ENCODE data around the gene C19orf44. TPM values are rescaled to one million over a fixed set of nuclear protein-coding genes. Genes with fewer than 3 reads are reported as not detected.
"Not testable (repeated sequence)": the region's sequence is repeated elsewhere in the genome, so short reads cannot be mapped to it uniquely, and the experiment has no call there.

Gene C19orf44
- total RNA-seq, 3 donors from 2014 or later: 5.9 to 11.1 (median 6.4) TPM

DNA sequence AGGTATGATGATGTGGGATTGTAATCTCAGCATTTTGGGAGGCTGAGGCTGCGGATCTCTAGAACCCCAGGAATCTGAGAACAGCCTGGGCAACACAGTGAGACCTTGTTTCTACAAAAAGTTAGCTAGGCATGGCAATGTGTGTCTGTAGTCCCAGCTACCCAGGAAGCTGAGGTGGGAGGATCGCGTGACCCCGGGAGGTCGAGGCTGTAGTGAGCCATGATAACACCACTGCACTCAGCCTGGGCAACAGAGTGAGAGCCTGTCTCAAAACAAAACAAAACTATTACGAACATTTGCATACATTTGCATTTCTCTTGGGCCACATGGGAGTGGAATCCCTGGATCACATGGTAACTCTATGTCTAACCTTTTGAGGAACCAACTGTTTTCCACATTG lies 1.6 kb downstream of the C19orf44 start:
- no peak for DNase-seq (ENCODE audit: low spot score in 2 of 2)
- Histone ChIP-seq H3K4me1 (no peaks in the 10 kb centered on the region), H3K36me3 (no peaks in the 10 kb centered on the region), H3K27me3 (no peaks in the 10 kb centered on the region), H3K4me3 (no peak overlapping the region), H3K27ac (no peak overlapping the region), H3K9me3 (no peaks in the 10 kb centered on the region)
- TF ChIP-seq, protein P1, sequence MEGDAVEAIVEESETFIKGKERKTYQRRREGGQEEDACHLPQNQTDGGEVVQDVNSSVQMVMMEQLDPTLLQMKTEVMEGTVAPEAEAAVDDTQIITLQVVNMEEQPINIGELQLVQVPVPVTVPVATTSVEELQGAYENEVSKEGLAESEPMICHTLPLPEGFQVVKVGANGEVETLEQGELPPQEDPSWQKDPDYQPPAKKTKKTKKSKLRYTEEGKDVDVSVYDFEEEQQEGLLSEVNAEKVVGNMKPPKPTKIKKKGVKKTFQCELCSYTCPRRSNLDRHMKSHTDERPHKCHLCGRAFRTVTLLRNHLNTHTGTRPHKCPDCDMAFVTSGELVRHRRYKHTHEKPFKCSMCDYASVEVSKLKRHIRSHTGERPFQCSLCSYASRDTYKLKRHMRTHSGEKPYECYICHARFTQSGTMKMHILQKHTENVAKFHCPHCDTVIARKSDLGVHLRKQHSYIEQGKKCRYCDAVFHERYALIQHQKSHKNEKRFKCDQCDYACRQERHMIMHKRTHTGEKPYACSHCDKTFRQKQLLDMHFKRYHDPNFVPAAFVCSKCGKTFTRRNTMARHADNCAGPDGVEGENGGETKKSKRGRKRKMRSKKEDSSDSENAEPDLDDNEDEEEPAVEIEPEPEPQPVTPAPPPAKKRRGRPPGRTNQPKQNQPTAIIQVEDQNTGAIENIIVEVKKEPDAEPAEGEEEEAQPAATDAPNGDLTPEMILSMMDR (IDR thresholded peaks at IDR 0.05): no peak
- TF ChIP-seq POLR2A (IDR thresholded peaks at IDR 0.05) (no peak), POLR2AphosphoS5 (IDR thresholded peaks at IDR 0.05) (no peak)
- intact Hi-C loops (cut with DNase I; ENCODE audit: low total_unique reads): loop anchor here (2.0 kb wide), 1 partner anchor 75 kb away; the partner anchor contains the start of gene SLC35E1

DNA sequence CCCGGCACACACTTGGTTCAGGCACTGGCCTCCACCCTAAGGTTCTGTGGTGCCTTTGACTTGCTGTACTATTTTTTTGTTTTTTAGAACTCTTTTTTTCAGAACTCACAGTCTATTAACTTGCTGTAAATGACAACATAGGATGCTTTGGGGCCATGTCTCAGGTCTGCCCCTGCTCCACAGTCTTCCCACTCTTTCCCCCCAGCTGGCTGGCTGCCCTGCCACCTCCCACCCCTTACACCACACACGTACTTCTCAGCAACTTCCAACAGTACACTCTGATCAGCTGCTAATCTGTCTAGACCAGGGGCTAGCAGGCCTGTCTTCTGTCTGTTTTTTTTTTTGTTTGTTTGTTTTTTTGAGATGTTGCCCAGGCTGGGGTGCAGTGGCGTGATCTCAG lies 8.1 kb downstream of the C19orf44 start:
- Histone ChIP-seq H3K4me3 (no peak overlapping the region), H3K36me3 (no peaks in the 10 kb centered on the region), H3K9me3 (no peaks in the 10 kb centered on the region), H3K4me1 (no peaks in the 10 kb centered on the region), H3K27ac (no peak overlapping the region), H3K27me3 (no peaks in the 10 kb centered on the region)
- no peak for TF ChIP-seq POLR2A (IDR thresholded peaks at IDR 0.05)
- no peak for TF ChIP-seq POLR2AphosphoS5 (IDR thresholded peaks at IDR 0.05)
- TF ChIP-seq, protein P1 (IDR thresholded peaks at IDR 0.05): no peak
- intact Hi-C loops (cut with DNase I; ENCODE audit: low total_unique reads): no loop called here
- DNase-seq (ENCODE audit: low spot score in 2 of 2): no peak

DNA sequence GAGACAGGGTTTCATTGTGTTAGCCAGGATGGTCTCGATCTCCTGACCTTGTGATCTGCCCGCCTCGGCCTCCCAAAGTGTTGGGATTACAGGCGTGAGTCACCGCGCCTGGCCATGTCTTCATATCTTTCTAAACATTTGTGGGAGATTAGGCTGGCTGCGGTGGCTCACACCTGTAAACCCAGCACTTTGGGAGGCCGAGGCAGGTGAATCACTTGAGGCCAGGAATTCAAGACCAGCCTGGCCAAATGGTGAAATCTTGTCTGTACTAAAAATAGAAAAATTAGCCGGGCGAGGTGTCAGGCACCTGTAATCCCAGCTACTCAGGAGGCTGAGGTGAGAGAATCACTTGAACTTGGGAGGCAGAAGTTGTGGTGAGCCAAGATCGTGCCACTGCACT lies 10.0 kb downstream of the C19orf44 start:
- not testable (repeated sequence) for DNase-seq (ENCODE audit: low spot score in 2 of 2); H3K4me1 ChIP-seq; H3K9me3 ChIP-seq; H3K27me3 ChIP-seq; H3K27ac ChIP-seq; H3K36me3 ChIP-seq; H3K4me3 ChIP-seq
- intact Hi-C loops (cut with DNase I; ENCODE audit: low total_unique reads): loop anchor here (5.0 kb wide), 1 partner anchor 346 kb away; no protein-coding TSS in a partner anchor

DNA sequence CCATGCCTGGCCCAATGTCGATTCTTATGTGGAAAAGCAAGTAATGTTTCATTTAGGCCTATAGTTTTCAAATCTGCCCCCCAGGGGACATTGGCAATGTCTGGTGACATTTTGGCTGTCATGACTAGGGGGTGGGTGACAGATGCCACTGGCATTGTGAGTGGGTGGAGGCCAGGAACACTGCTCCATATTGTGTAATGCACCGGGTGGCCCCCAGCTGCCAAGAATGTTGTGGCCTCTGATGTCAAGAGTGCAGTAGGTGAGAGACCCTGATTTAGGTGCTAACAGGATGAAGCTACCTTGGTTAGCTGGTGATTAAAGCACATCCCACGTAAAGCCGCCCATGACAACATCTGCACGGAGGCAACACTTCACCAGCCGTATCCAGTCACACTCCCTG lies 10.8 kb downstream of the C19orf44 start:
- H3K36me3 ChIP-seq: no peaks in the 10 kb centered on the region
- H3K4me3 ChIP-seq: no peak overlapping the region
- TF ChIP-seq POLR2AphosphoS5 (IDR thresholded peaks at IDR 0.05) (peak in 1 of 3 donors; percentile 42), POLR2A (IDR thresholded peaks at IDR 0.05) (no peak)
- TF ChIP-seq, protein P1 (IDR thresholded peaks at IDR 0.05): no peak
- H3K9me3 ChIP-seq: no peaks in the 10 kb centered on the region
- DNase-seq (ENCODE audit: low spot score in 2 of 2): peak in 1 of 2 donors; percentile 81
- no peaks in the 10 kb centered on the region for H3K4me1 ChIP-seq
- no peaks in the 10 kb centered on the region for H3K27me3 ChIP-seq
- intact Hi-C loops (cut with DNase I; ENCODE audit: low total_unique reads): loop anchor here (5.0 kb wide), 1 partner anchor 345 kb away; no protein-coding TSS in a partner anchor
- peak overlapping the region in 1 of 2 donors; percentile 59 for H3K27ac ChIP-seq

DNA sequence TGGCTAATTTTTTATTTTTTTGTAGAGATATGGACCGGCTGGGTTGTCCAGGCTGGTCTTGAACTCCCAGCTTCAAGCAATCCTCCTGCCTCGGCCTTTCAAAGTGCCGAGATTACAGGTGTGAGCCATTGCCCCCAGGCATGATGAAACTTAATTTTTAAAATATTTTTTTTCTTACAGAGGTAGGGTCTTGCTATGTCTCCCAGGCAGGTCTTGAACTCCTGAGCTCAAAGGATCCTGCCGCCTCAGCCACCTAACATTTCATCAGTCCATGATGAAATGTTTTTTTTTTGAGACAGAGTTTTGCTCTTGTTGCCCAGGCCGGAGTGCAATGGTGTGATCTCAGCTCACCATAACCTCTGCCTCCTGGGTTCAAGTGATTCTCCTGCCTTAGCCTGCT lies 12.4 kb downstream of the C19orf44 start:
- Histone ChIP-seq H3K27me3 (no peaks in the 10 kb centered on the region), H3K4me1 (no peaks in the 10 kb centered on the region), H3K9me3 (no peaks in the 10 kb centered on the region), H3K27ac (peak overlapping the region; percentile 80 to 89), H3K36me3 (no peaks in the 10 kb centered on the region), H3K4me3 (no peak overlapping the region)
- DNase-seq (ENCODE audit: low spot score in 2 of 2): no peak
- intact Hi-C loops (cut with DNase I; ENCODE audit: low total_unique reads): loop anchor here (5.0 kb wide), 1 partner anchor 344 kb away; no protein-coding TSS in a partner anchor
- TF ChIP-seq, protein P1 (IDR thresholded peaks at IDR 0.05): no peak
- TF ChIP-seq POLR2AphosphoS5 (IDR thresholded peaks at IDR 0.05): no peak

Data from breast epithelium (tissue), 4 donors.